HUES48 (cell line): ENCODE data around the gene THOC7.

Experiments used
- H3K27ac ChIP-seq: one replicate; pipeline ENCODE4 v1.7.0; 2013; ENCODE audit warnings: low read depth, low read length, inconsistent platforms
- H3K27me3 ChIP-seq: 2 replicates; pipeline ENCODE4 v1.6.1; 2013; ENCODE audit warnings: mild to moderate bottlenecking, low read length; ENCODE audit not compliant: control insufficient read depth, insufficient read depth
- H3K36me3 ChIP-seq: 2 replicates; pipeline ENCODE4 v1.6.1; 2013; ENCODE audit warnings: low read length; ENCODE audit not compliant: control insufficient read depth, insufficient read depth
- H3K4me1 ChIP-seq: 2 replicates; pipeline ENCODE4 v1.6.1; 2013; ENCODE audit warnings: mild to moderate bottlenecking, low read length; ENCODE audit not compliant: control insufficient read depth, insufficient read depth
- H3K4me3 ChIP-seq: 2 replicates; pipeline ENCODE4 v1.5.1; 2013; ENCODE audit warnings: mild to moderate bottlenecking, low read depth, low read length
- H3K9ac ChIP-seq: 2 replicates; pipeline ENCODE4 v1.6.1; 2013; ENCODE audit warnings: mild to moderate bottlenecking, low read depth, low read length, moderate library complexity
- H3K9me3 ChIP-seq: 2 replicates; pipeline ENCODE4 v1.6.1; 2013; ENCODE audit warnings: low read length; ENCODE audit not compliant: control insufficient read depth, insufficient read depth

Gene THOC7

DNA sequence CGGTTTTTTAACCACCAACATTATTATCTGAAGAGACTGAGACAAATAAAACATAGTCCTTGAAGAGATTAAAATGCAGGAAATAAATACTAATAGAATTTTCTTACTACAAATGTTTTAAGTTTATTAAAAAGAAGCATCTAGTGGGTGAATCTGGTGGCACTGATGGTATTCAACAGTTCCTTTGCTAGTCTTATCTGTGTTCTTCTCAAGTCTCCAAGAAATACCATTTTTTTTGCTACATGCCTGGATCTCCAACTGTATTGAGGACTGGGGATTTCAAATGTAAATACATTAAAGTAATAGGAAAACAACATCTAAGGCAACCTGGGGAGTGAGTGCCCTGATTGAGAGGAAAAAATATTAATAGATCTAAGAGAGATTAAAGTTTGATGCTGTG lies 21.9 kb downstream of the THOC7 start:
- Histone ChIP-seq H3K4me3 (no peak overlapping the region), H3K9me3 (no peaks in the 10 kb centered on the region), H3K36me3 (no peaks in the 10 kb centered on the region; the same call in 1 of the 2 replicates), H3K9ac (no peak overlapping the region), H3K27ac (no peak overlapping the region), H3K27me3 (no peaks in the 10 kb centered on the region), H3K4me1 (no peaks in the 10 kb centered on the region)

GRCh38 chr3:63832395-63832794 lies 31.2 kb downstream of the THOC7 start:
- no peaks in the 10 kb centered on the region for H3K4me1 ChIP-seq
- no peak overlapping the region for H3K27ac ChIP-seq
- H3K27me3 ChIP-seq = no peaks in the 10 kb centered on the region
- H3K9me3 ChIP-seq = no peaks in the 10 kb centered on the region
- no peak overlapping the region for H3K9ac ChIP-seq
- H3K36me3 ChIP-seq = peaks cover 42% of the 10 kb centered on the region
- H3K4me3 ChIP-seq = no peak overlapping the region

DNA sequence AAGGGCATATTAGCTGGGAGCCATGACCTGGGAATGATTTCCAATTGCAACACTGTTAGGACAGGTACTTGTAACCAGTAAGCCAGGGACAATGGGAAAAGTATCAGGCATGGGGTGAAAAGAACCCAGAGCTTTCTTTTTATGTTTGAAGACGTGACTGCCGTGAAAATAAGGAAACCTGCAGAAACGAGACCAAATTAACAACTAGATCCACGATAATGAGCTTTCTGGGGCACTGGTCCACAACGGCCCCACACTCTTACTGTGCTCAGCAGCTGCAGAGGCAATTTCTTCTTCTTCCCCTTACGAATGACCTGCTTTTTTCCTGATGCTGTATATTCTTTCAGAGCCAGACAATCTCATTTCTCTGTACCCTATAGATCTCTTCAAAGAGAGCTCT lies 33.1 kb downstream of the THOC7 start:
- Histone ChIP-seq H3K36me3 (peaks cover 33% of the 10 kb centered on the region), H3K9ac (no peak overlapping the region), H3K9me3 (no peaks in the 10 kb centered on the region), H3K4me3 (no peak overlapping the region), H3K27me3 (no peaks in the 10 kb centered on the region), H3K27ac (no peak overlapping the region), H3K4me1 (0 out of 2 replicates have a peak, but pooled peaks cover 4% of the 10 kb centered on the region)

DNA sequence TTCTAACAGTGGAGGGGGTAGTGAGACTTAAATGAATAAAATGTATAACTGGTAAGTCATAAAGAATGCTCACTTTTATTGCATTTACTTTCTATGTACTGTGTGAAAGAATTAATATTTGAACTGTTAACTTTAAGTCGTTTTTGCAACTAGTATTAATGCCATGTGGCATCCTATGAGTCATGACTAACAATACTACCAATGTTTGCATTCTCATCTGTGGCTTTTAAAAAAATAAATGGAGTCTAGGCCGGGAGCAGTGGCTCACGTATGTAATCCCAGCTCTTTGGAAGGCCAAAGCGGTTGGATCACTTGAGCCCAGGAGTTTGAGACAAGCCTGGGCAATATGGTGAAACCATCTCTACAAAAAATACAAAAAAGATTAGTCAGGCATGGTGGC lies 39.3 kb downstream of the THOC7 start:
- no peaks in the 10 kb centered on the region for H3K9me3 ChIP-seq
- H3K4me1 ChIP-seq = 0 out of 2 replicates have a peak, but pooled peaks cover 4% of the 10 kb centered on the region
- no peaks in the 10 kb centered on the region for H3K36me3 ChIP-seq
- no peak overlapping the region for H3K4me3 ChIP-seq
- no peaks in the 10 kb centered on the region for H3K27me3 ChIP-seq
- H3K9ac ChIP-seq = no peak overlapping the region
- H3K27ac ChIP-seq = no peak overlapping the region

DNA sequence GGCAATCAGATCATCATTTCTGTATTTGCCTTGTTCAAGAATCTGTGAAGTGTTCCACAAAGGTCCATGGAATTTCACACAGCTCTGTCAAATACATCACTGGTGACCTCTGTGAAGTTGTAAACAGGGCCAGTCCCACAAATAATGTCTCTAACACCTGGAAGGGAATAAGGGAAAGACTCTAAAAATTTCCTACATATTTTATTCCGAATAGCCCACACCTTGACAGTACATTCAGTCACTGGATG lies 44.5 kb downstream of the THOC7 start, which contains the start of gene C3orf49:
Gene C3orf49 (plus strand): TSS at position 149 of the 248 bp plus-strand sequence. CDS start 173 bp downstream, outside the sequence.
- H3K27me3 ChIP-seq = no peaks in the 10 kb centered on the region
- peaks cover 9% of the 10 kb centered on the region; the same call in 1 of the 2 replicates for H3K4me1 ChIP-seq
- no peak within 1 kb of the TSS for H3K9ac ChIP-seq
- H3K9me3 ChIP-seq = no peaks in the 10 kb centered on the region
- H3K36me3 ChIP-seq = no peaks in the 10 kb centered on the region
- no peak within 1 kb of the TSS for H3K27ac ChIP-seq
- no peak within 1 kb of the TSS for H3K4me3 ChIP-seq

GRCh38 chr3:63818282-63819150 lies 45.1 kb downstream of the THOC7 start:
- no peak overlapping the region for H3K4me3 ChIP-seq
- H3K27me3 ChIP-seq = no peaks in the 10 kb centered on the region
- peaks cover 9% of the 10 kb centered on the region; the same call in 1 of the 2 replicates for H3K4me1 ChIP-seq
- H3K9ac ChIP-seq = no peak overlapping the region
- no peak overlapping the region for H3K27ac ChIP-seq
- H3K9me3 ChIP-seq = no peaks in the 10 kb centered on the region
- no peaks in the 10 kb centered on the region for H3K36me3 ChIP-seq

GRCh38 chr3:63817225-63817624 lies 46.4 kb downstream of the THOC7 start:
- no peak overlapping the region for H3K4me3 ChIP-seq
- peaks cover 9% of the 10 kb centered on the region; the same call in 1 of the 2 replicates for H3K4me1 ChIP-seq
- no peak overlapping the region for H3K9ac ChIP-seq
- H3K36me3 ChIP-seq = no peaks in the 10 kb centered on the region
- no peak overlapping the region for H3K27ac ChIP-seq
- no peaks in the 10 kb centered on the region for H3K27me3 ChIP-seq
- no peaks in the 10 kb centered on the region for H3K9me3 ChIP-seq

DNA sequence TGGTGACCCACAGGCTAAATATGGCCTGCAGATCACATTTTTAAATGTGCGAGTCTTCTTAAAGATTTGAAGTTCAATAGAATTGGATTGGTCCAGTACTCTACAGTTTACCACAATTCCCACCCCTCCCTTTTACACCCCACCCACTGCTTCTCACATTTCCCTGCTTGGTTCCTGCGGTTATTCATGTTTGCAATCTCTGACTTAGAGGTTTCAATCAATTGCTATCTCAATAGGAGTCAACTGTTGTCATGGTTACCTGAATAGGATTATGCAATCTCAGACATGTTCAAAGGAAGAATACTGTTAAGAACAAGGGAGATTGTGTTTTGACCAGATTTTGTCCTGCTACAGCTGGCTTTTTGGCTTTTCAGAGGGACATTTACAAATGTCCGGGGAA lies 49.4 kb downstream of the THOC7 start:
- H3K4me3 ChIP-seq = no peak overlapping the region
- no peaks in the 10 kb centered on the region for H3K27me3 ChIP-seq
- H3K27ac ChIP-seq = no peak overlapping the region
- no peak overlapping the region for H3K9ac ChIP-seq
- no peaks in the 10 kb centered on the region for H3K9me3 ChIP-seq
- H3K4me1 ChIP-seq = peaks cover 9% of the 10 kb centered on the region; the same call in 1 of the 2 replicates
- H3K36me3 ChIP-seq = no peaks in the 10 kb centered on the region

- no peak overlapping the region for H3K9ac ChIP-seq
- no peaks in the 10 kb centered on the region for H3K9me3 ChIP-seq
- H3K36me3 ChIP-seq = no peaks in the 10 kb centered on the region
- H3K27ac ChIP-seq = no peak overlapping the region
- H3K4me3 ChIP-seq = no peak overlapping the region
- H3K4me1 ChIP-seq = peaks cover 3% of the 10 kb centered on the region; the same call in 1 of the 2 replicates
- no peaks in the 10 kb centered on the region; the same call in 1 of the 2 replicates for H3K27me3 ChIP-seq
These were observed 54.0 kb downstream of the THOC7 start for GRCh38 chr3:63809607-63810006.

DNA sequence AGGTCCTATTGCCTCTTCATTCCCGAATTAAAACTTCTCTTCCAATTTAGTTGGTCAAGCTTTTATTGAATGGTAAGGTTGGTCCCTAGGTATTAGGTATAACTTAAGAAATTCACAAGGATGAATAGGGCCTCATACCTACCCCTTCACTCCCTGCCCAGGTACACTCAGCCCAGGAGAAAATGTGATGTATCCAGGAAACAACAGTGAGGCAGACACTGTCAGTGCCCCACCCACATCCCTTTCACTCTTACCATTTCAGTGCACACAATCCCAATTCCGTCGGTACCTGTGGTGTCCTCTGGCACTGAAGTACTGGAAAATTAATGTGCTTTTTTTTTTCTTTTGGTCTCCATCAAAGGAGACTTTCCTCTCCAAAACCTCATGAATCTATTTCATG lies 55.0 kb downstream of the THOC7 start:
- Histone ChIP-seq H3K27ac (no peak overlapping the region), H3K27me3 (no peaks in the 10 kb centered on the region; the same call in 1 of the 2 replicates), H3K36me3 (no peaks in the 10 kb centered on the region), H3K9me3 (no peaks in the 10 kb centered on the region), H3K9ac (no peak overlapping the region), H3K4me3 (no peak overlapping the region), H3K4me1 (no peaks in the 10 kb centered on the region)

DNA sequence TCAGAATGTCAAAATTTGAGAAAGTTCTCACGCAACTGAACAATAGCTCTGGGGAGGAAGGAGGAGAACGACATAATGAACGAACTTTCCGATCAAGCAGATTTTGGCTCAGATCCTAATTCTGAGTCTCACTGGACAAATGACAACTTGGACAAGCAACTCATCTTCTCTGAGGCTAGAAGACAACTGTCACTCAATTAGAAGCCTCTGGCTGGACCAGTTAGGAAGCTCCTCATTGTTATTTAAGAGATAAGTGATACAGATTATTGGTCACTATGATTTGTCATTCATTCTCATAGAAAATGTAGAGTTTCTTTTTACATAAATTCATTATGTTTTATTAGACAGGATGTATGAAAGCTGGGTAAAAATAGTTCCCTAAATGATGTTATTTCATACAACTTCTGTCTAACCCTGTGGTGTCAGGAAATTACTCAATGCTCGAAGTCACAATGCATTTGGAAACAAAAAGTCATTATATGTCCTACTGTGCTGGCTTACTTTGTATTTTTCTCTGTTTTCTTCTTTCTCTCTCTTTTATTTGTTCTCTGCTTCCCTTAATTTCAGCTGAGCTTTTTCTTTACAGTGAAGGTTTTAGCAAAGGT lies 55.5 kb downstream of the THOC7 start:
- no peaks in the 10 kb centered on the region for H3K9me3 ChIP-seq
- H3K36me3 ChIP-seq = no peaks in the 10 kb centered on the region
- H3K9ac ChIP-seq = no peak overlapping the region
- H3K27me3 ChIP-seq = no peaks in the 10 kb centered on the region; the same call in 1 of the 2 replicates
- H3K4me1 ChIP-seq = no peaks in the 10 kb centered on the region
- H3K27ac ChIP-seq = no peak overlapping the region
- no peak overlapping the region for H3K4me3 ChIP-seq
